IMR-90 (cell line): ENCODE results near the gene CALML3. TPM values are rescaled to one million over a fixed set of nuclear protein-coding genes. Genes with fewer than 3 reads are reported as not detected.

Experiments
- ATAC-seq: fragments of 200-7000 bp; cut with Tn5 transposase; 2 replicates; pipeline ENCODE4 v1.9.1; 2020; ENCODE audit warnings: low read depth, mild to moderate bottlenecking, moderate library complexity
- BruUV-seq: library from RNA; stranded (reverse); fragments of 400-500 nt; replicated peaks from 2 replicates; lab custom pipeline; 2021; lab: Mats Ljungman, UMichigan
- CTCF ChIA-PET: fragments of 300-600 bp; formaldehyde crosslinking; extraction: SDS; loops from one replicate; lab custom pipeline; 2021; ENCODE audit warnings: antibody characterized with exemption; lab: Yijun Ruan, JAX
- POLR2A ChIA-PET: fragments of 300-600 bp; sonication (Branson Sonifier 250); formaldehyde crosslinking; loops from one replicate; lab custom pipeline; 2022; ENCODE audit warnings: antibody characterized with exemption; ENCODE audit not compliant: unreplicated experiment; lab: Charles Lee
- DNase-seq: peaks from one replicate; pipeline ENCODE4 v3.0.0; 2013
- H2AFZ ChIP-seq: replicated peaks from 2 replicates; pipeline ENCODE3; 2013; ENCODE audit warnings: low read length, mild to moderate bottlenecking; ENCODE audit not compliant: poor library complexity
- H2AK5ac ChIP-seq: 2 replicates; pipeline ENCODE4 v1.6.1; 2013; ENCODE audit warnings: low read depth, low read length, inconsistent platforms
- H2AK9ac ChIP-seq: replicated peaks from 2 replicates; pipeline ENCODE3; 2013; ENCODE audit warnings: mild to moderate bottlenecking, low read depth, low read length, moderate library complexity; ENCODE audit not compliant: poor library complexity
- H2BK120ac ChIP-seq: 2 replicates; pipeline ENCODE4 v1.6.1; 2013; ENCODE audit warnings: low read depth, low read length, inconsistent platforms
- H2BK15ac ChIP-seq: 3 replicates; pipeline ENCODE4 v1.6.1; 2013; ENCODE audit warnings: low read depth, low read length, inconsistent platforms
- H2BK20ac ChIP-seq: 2 replicates; pipeline ENCODE4 v1.6.1; 2013; ENCODE audit warnings: low read depth, mild to moderate bottlenecking, inconsistent platforms, low read length, moderate library complexity
- H2BK5ac ChIP-seq: 2 replicates; pipeline ENCODE4 v1.6.1; 2013; ENCODE audit warnings: mild to moderate bottlenecking, low read depth, low read length, inconsistent platforms; ENCODE audit not compliant: poor library complexity, severe bottlenecking
- H3K14ac ChIP-seq: replicated peaks from 2 replicates; pipeline ENCODE4 v1.6.1; 2013; ENCODE audit warnings: low read depth, low read length, inconsistent platforms
- H3K18ac ChIP-seq: 2 replicates; pipeline ENCODE4 v1.6.1; 2013; ENCODE audit warnings: low read depth, low read length, control low read depth
- H3K23ac ChIP-seq: 2 replicates; pipeline ENCODE4 v1.6.1; 2013; ENCODE audit warnings: low read depth, low read length, inconsistent platforms
- H3K27ac ChIP-seq: 2 replicates; pipeline ENCODE4 v1.5.1; 2013; ENCODE audit warnings: mild to moderate bottlenecking, control low read depth, low read length; ENCODE audit not compliant: insufficient read depth
- H3K27me3 ChIP-seq: 2 replicates; pipeline ENCODE4 v1.6.1; 2013; ENCODE audit warnings: low read length; ENCODE audit not compliant: control insufficient read depth, insufficient read depth
- H3K36me3 ChIP-seq: 2 replicates; pipeline ENCODE4 v1.6.1; 2013; ENCODE audit warnings: low read length, mixed read lengths; ENCODE audit not compliant: control insufficient read depth, insufficient read depth
- H3K4ac ChIP-seq: 2 replicates; pipeline ENCODE4 v1.6.1; 2013; ENCODE audit warnings: low read depth, low read length, inconsistent platforms
- H3K4me1 ChIP-seq: 2 replicates; pipeline ENCODE4 v1.6.1; 2013; ENCODE audit warnings: low read length, mixed read lengths; ENCODE audit not compliant: control insufficient read depth, insufficient read depth
- H3K4me2 ChIP-seq: 2 replicates; pipeline ENCODE4 v1.6.1; 2013; ENCODE audit warnings: low read depth, mild to moderate bottlenecking, control low read depth, low read length, moderate library complexity
- H3K4me3 ChIP-seq: 2 replicates; pipeline ENCODE4 v1.5.1; 2013; ENCODE audit warnings: low read depth, mild to moderate bottlenecking, control low read depth, low read length, moderate library complexity; ENCODE audit not compliant: insufficient read depth
- H3K56ac ChIP-seq: 2 replicates; pipeline ENCODE4 v1.6.1; 2013; ENCODE audit warnings: low read length, inconsistent platforms; ENCODE audit not compliant: insufficient read depth; ENCODE audit errors: extremely low read depth
- H3K79me1 ChIP-seq, 2 experiments: 2 replicates each; pipeline ENCODE4 v1.6.1; 2013; ENCODE audit warnings: low read length in 2 of 2, inconsistent platforms in 1 of 2, low read depth in 1 of 2
- H3K9ac ChIP-seq: 2 replicates; pipeline ENCODE4 v1.6.1; 2013; ENCODE audit warnings: low read depth, low read length, control low read depth
- H3K9me1 ChIP-seq: 2 replicates; pipeline ENCODE4 v1.6.1; 2013; ENCODE audit warnings: low read length, inconsistent platforms; ENCODE audit not compliant: insufficient read depth
- H3K9me3 ChIP-seq: 2 replicates; pipeline ENCODE4 v1.6.1; 2013; ENCODE audit warnings: low read length; ENCODE audit not compliant: control insufficient read depth, insufficient read depth
- H4K20me1 ChIP-seq: 2 replicates; pipeline ENCODE4 v1.6.1; 2013; ENCODE audit warnings: low read length, inconsistent platforms; ENCODE audit not compliant: insufficient read depth
- H4K5ac ChIP-seq: 2 replicates; pipeline ENCODE4 v1.6.1; 2013; ENCODE audit warnings: mild to moderate bottlenecking, low read depth, low read length, control low read depth
- H4K8ac ChIP-seq, 2 experiments: 2 replicates each; pipeline ENCODE4 v1.6.1; 2013; ENCODE audit warnings: low read depth in 2 of 2, low read length in 2 of 2, control low read depth in 1 of 2, inconsistent platforms in 1 of 2
- H4K91ac ChIP-seq: 2 replicates; pipeline ENCODE4 v1.6.1; 2013; ENCODE audit warnings: low read depth, low read length, inconsistent platforms; ENCODE audit not compliant: insufficient read depth
- BHLHE40 ChIP-seq: fragments of 150-350 bp; IDR thresholded peaks from 2 replicates; pipeline ENCODE4 v1.6.1; 2016; ENCODE audit warnings: mild to moderate bottlenecking, low read depth, low read length
- CEBPB ChIP-seq: IDR thresholded peaks from 2 replicates; pipeline ENCODE4 v1.6.1; 2012; ENCODE audit warnings: low read depth, low read length, improper control_type of control experiment
- CHD1 ChIP-seq: IDR thresholded peaks from 2 replicates; pipeline ENCODE4 v1.6.1; 2012; ENCODE audit warnings: low read depth, low read length, improper control_type of control experiment
- FOS ChIP-seq: fragments of 150-350 bp; IDR thresholded peaks from 2 replicates; pipeline ENCODE4 v1.6.1; 2016; ENCODE audit warnings: low read depth, low read length
- MAFK ChIP-seq: IDR thresholded peaks from 2 replicates; pipeline ENCODE4 v1.6.1; 2012; ENCODE audit warnings: low read depth, low read length, improper control_type of control experiment
- MAZ ChIP-seq: IDR thresholded peaks from 2 replicates; pipeline ENCODE4 v1.6.1; 2012; ENCODE audit warnings: low read depth, mild to moderate bottlenecking, low read length, improper control_type of control experiment, moderate library complexity, borderline replicate concordance
- MXI1 ChIP-seq: IDR thresholded peaks from 2 replicates; pipeline ENCODE4 v1.6.1; 2012; ENCODE audit warnings: low read depth, mild to moderate bottlenecking, low read length, moderate library complexity, borderline replicate concordance
- NFE2L2 ChIP-seq: fragments of 150-350 bp; IDR thresholded peaks from 2 replicates; pipeline ENCODE4 v1.6.1; 2016; ENCODE audit warnings: low read depth, mild to moderate bottlenecking, low read length
- POLR2A ChIP-seq: IDR thresholded peaks from 2 replicates; pipeline ENCODE4 v1.6.1; 2012; ENCODE audit warnings: mild to moderate bottlenecking, low read depth, low read length
- RFX5 ChIP-seq: IDR thresholded peaks from 2 replicates; pipeline ENCODE4 v1.8.0; 2012; ENCODE audit warnings: low read depth, mild to moderate bottlenecking, low read length, moderate library complexity
- SMC3 ChIP-seq: fragments of 150-350 bp; IDR thresholded peaks from 2 replicates; pipeline ENCODE4 v1.6.1; 2016; ENCODE audit warnings: low read depth, mild to moderate bottlenecking, antibody characterized with exemption, low read length, moderate library complexity
- USF2 ChIP-seq: fragments of 150-350 bp; IDR thresholded peaks from 2 replicates; pipeline ENCODE4 v1.6.1; 2017; ENCODE audit warnings: mild to moderate bottlenecking, antibody characterized with exemption, low read length, low read depth
- WGBS, 2 experiments: methylation state at CpG; one replicate each; pipeline versions ENCODE4 v1.1.5 to v1.1.7; 2013; ENCODE audit warnings: missing lambda C conversion rate in 2 of 2; ENCODE audit not compliant: insufficient read length in 1 of 2; ENCODE audit errors: extremely low coverage in 2 of 2; 5-methylcytosine and 5-hydroxymethylcytosine counted together
- dilution Hi-C: fragments of 300-500 bp; cut with HindIII; formaldehyde crosslinking; loops from one replicate; pipeline ENCODE4 v1.14.3; 2018; ENCODE audit warnings: low sequenced_read_pairs; ENCODE audit not compliant: unreplicated experiment
- in situ Hi-C: fragments of 300-500 bp; cut with MboI; formaldehyde crosslinking; loops from 3 replicates; pipeline ENCODE4 v1.14.3; 2019; ENCODE audit warnings: low sequenced_read_pairs, inconsistent platforms, mixed read lengths
- intact Hi-C: fragments of 100-400 bp; cut with micrococcal nuclease; formaldehyde crosslinking; loops from 2 replicates; pipeline ENCODE4 v1.10.0; 2022
- polyA plus RNA-seq, 3 experiments: library from polyadenylated mRNA; depleted of rRNA; stranded (reverse); fragments of >200 nt; gene quantifications; 2 replicates each; pipeline ENCODE4 v1.2.3, GENCODE V29; 2012; ENCODE audit warnings: low replicate concordance in 1 of 3
- total RNA-seq: library from RNA; depleted of rRNA; stranded (reverse); fragments of >200 nt; gene quantifications from 2 replicates; pipeline ENCODE4 v1.2.3, GENCODE V29; 2012
- TF ChIP-seq, protein P1 (sequence below): fragments of 150-350 bp; IDR thresholded peaks from 2 replicates; pipeline ENCODE4 v1.6.1; 2016; ENCODE audit warnings: low read depth, mild to moderate bottlenecking, low read length, moderate library complexity, borderline replicate concordance

Gene CALML3
- total and polyA plus RNA-seq, 2 of the 4 experiments (the other 2 are of a cell fraction), result not detected

GRCh38 chr10:5506751-5507648 lies 17.8 kb upstream of the CALML3 start (continued):
- TF ChIP-seq FOS, result no peak
- no peak for TF ChIP-seq RFX5
- no peak for TF ChIP-seq MXI1

DNA sequence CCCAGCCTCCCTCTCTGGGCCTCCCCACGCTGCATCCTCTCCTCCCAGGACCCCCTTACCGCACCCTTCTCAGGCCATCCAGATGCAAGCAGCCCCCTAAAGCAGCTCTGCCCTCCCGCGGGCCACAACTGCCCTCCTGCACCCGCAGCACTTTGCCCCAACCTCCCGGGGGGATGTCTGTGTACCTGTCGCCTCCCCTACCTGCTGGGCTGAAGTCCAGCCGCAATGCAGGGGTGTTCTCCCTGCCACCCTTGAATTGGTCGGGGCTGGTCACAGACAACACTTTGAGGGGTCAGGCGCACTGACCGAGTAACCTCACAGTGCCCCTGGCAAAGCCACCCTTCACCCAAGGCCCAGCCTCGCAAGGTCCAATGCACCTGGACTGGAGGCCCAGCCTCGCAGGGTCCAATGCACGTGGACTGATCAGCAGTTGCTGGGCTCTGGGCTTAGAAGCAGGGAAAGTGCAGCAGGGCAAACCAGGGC lies 17.1 kb upstream of the CALML3 start:
- Histone ChIP-seq H4K8ac (no peak overlapping the region), H3K79me1 (no peaks in the 10 kb centered on the region), H3K27ac (no peak overlapping the region), H2AFZ (no peak overlapping the region), H2BK15ac (no peak overlapping the region), H4K5ac (no peak overlapping the region), H3K4me2 (no peak overlapping the region), H3K18ac (no peak overlapping the region), H3K36me3 (no peaks in the 10 kb centered on the region), H4K91ac (no peak overlapping the region), H2AK5ac (no peak overlapping the region), H3K4me1 (no peaks in the 10 kb centered on the region), H3K9me3 (no peaks in the 10 kb centered on the region), H3K4me3 (no peak overlapping the region), H3K27me3 (peaks cover 25% of the 10 kb centered on the region), H3K56ac (no peak overlapping the region), H3K4ac (no peak overlapping the region), H2AK9ac (no peak overlapping the region), H3K9me1 (peaks cover 3% of the 10 kb centered on the region; the same call in 1 of the 2 replicates), H2BK120ac (no peak overlapping the region), H2BK5ac (no peak overlapping the region), H3K14ac (no peak overlapping the region), H4K20me1 (no peaks in the 10 kb centered on the region), H3K23ac (no peak overlapping the region), H3K9ac (no peak overlapping the region), H2BK20ac (no peak overlapping the region)
- dilution Hi-C loops, result no loop called here
- intact Hi-C loops, result no loop called here
- no peak for DNase-seq
- POLR2A ChIA-PET, result no interaction called here
- in situ Hi-C loops, result no loop called here
- no TSS peak for BruUV-seq
- no peak for TF ChIP-seq RFX5
- TF ChIP-seq, protein P1, sequence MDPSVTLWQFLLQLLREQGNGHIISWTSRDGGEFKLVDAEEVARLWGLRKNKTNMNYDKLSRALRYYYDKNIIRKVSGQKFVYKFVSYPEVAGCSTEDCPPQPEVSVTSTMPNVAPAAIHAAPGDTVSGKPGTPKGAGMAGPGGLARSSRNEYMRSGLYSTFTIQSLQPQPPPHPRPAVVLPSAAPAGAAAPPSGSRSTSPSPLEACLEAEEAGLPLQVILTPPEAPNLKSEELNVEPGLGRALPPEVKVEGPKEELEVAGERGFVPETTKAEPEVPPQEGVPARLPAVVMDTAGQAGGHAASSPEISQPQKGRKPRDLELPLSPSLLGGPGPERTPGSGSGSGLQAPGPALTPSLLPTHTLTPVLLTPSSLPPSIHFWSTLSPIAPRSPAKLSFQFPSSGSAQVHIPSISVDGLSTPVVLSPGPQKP, result no peak
- TF ChIP-seq POLR2A, result no peak
- TF ChIP-seq SMC3, result no peak
- TF ChIP-seq CEBPB, result no peak
- TF ChIP-seq NFE2L2, result no peak
- no peak for TF ChIP-seq MAFK
- TF ChIP-seq CHD1, result no peak
- no peak for TF ChIP-seq MXI1
- no peak for TF ChIP-seq MAZ
- TF ChIP-seq BHLHE40, result no peak
- TF ChIP-seq USF2, result no peak
- no peak for TF ChIP-seq FOS
- CTCF ChIA-PET, result no interaction called here
- ATAC-seq, result no peak
- WGBS, 2 experiments, result 87% methylated on average over 6 of the region's 14 CpGs; no CpG with 5 or more reads in 1 of the 2 experiments
